PC-3 (cell line): ENCODE data around the gene ADI1. TPM values are rescaled to one million over a fixed set of nuclear protein-coding genes. Genes with fewer than 3 reads are reported as not detected.

ENCODE experiments used
- ATAC-seq: fragments of 200-7000 bp; cut with Tn5 transposase; 2 replicates; pipeline ENCODE4 v1.9.1; 2020; ENCODE audit warnings: mild to moderate bottlenecking, moderate library complexity
- BruUV-seq: library from RNA; stranded (reverse); fragments of 400-500 nt; replicated peaks from 2 replicates; lab custom pipeline; 2021; lab: Mats Ljungman, UMichigan
- CTCF ChIA-PET: fragments of 300-600 bp; sonication (Branson Sonifier 250); formaldehyde crosslinking; loops from one replicate; lab custom pipeline; 2022; ENCODE audit warnings: antibody characterized with exemption; lab: Charles Lee
- POLR2A ChIA-PET: fragments of 300-600 bp; sonication (Branson Sonifier 250); formaldehyde crosslinking; loops from one replicate; lab custom pipeline; 2022; ENCODE audit warnings: antibody characterized with exemption; ENCODE audit not compliant: unreplicated experiment; lab: Charles Lee
- DNase-seq: peaks from one replicate; pipeline ENCODE4 v3.0.0-alpha.2; 2015
- H2AFZ ChIP-seq: fragments of 300-600 bp; sonication (generic); 2 replicates; pipeline ENCODE4 v1.6.0; 2016; ENCODE audit warnings: antibody characterized with exemption, low read length
- H3F3A ChIP-seq: fragments of 300-600 bp; sonication (generic); one replicate; pipeline ENCODE4 v1.6.0; 2017; ENCODE audit warnings: antibody characterized with exemption, low read length, control low read depth, mild to moderate bottlenecking; ENCODE audit not compliant: unreplicated experiment
- H3K27ac ChIP-seq: fragments of 300-600 bp; sonication (generic); 2 replicates; pipeline ENCODE4 v1.5.1; 2016; ENCODE audit warnings: mild to moderate bottlenecking, low read length
- H3K27me3 ChIP-seq: fragments of 300-600 bp; sonication (generic); 2 replicates; pipeline ENCODE4 v1.6.1; 2016; ENCODE audit warnings: low read length, mixed read lengths
- H3K36me3 ChIP-seq: fragments of 300-600 bp; sonication (generic); 2 replicates; pipeline ENCODE4 v1.6.1; 2016; ENCODE audit warnings: low read depth, mixed run types, low read length, mixed read lengths
- H3K4me1 ChIP-seq: fragments of 300-600 bp; sonication (generic); 2 replicates; pipeline ENCODE4 v1.5.1; 2016; ENCODE audit warnings: low read length; ENCODE audit not compliant: insufficient read depth
- H3K4me2 ChIP-seq: fragments of 300-600 bp; sonication (generic); 2 replicates; pipeline ENCODE4 v1.6.0; 2016; ENCODE audit warnings: low read length
- H3K4me3 ChIP-seq: fragments of 300-600 bp; sonication (generic); 2 replicates; pipeline ENCODE4 v1.5.1; 2016; ENCODE audit warnings: mild to moderate bottlenecking, low read length, mixed read lengths
- H3K79me2 ChIP-seq: fragments of 300-600 bp; sonication (generic); 2 replicates; pipeline ENCODE4 v1.6.1; 2017; ENCODE audit warnings: low read length, mixed read lengths
- H3K9ac ChIP-seq: fragments of 300-600 bp; sonication (generic); 2 replicates; pipeline ENCODE4 v1.6.0; 2016; ENCODE audit warnings: mild to moderate bottlenecking, low read length
- H3K9me2 ChIP-seq: fragments of 300-600 bp; sonication (generic); replicated peaks from 2 replicates; pipeline ENCODE4 v1.6.1; 2016; ENCODE audit warnings: mixed run types, low read length, mixed read lengths
- H3K9me3 ChIP-seq: fragments of 300-600 bp; sonication (generic); 2 replicates; pipeline ENCODE4 v1.6.1; 2016; ENCODE audit warnings: low read length, mixed read lengths
- H4K20me1 ChIP-seq: fragments of 300-600 bp; sonication (generic); 2 replicates; pipeline ENCODE4 v1.6.1; 2016; ENCODE audit warnings: low read length, mixed read lengths
- EZH2 ChIP-seq: fragments of 300-600 bp; sonication (generic); IDR thresholded peaks from one replicate; pipeline ENCODE4 v1.6.1; 2017; ENCODE audit warnings: antibody characterized with exemption, mild to moderate bottlenecking, low read length; ENCODE audit not compliant: unreplicated experiment
- EZH2phosphoT487 ChIP-seq: fragments of 300-600 bp; sonication (generic); IDR thresholded peaks from 2 replicates; pipeline ENCODE4 v1.6.1; 2018; ENCODE audit warnings: mild to moderate bottlenecking, antibody characterized with exemption, low read length, borderline replicate concordance
- intact Hi-C: fragments of 100-400 bp; cut with micrococcal nuclease; formaldehyde crosslinking; loops from 2 replicates; pipeline ENCODE4 v1.9.0; 2023
- total RNA-seq: library from RNA; depleted of rRNA; stranded (reverse); fragments of >200 nt; gene quantifications from 2 replicates; pipeline ENCODE4 v1.2.3, GENCODE V29; 2014
- TF ChIP-seq, protein P1 (sequence below): fragments of 300-600 bp; sonication (generic); conservative IDR thresholded peaks from 2 replicates; pipeline ENCODE4 v1.5.1; 2017; ENCODE audit warnings: antibody characterized with exemption, low read depth, mild to moderate bottlenecking, low read length

Gene ADI1
- total RNA-seq, 1 experiment from 2014 or later = 97.8 TPM

DNA sequence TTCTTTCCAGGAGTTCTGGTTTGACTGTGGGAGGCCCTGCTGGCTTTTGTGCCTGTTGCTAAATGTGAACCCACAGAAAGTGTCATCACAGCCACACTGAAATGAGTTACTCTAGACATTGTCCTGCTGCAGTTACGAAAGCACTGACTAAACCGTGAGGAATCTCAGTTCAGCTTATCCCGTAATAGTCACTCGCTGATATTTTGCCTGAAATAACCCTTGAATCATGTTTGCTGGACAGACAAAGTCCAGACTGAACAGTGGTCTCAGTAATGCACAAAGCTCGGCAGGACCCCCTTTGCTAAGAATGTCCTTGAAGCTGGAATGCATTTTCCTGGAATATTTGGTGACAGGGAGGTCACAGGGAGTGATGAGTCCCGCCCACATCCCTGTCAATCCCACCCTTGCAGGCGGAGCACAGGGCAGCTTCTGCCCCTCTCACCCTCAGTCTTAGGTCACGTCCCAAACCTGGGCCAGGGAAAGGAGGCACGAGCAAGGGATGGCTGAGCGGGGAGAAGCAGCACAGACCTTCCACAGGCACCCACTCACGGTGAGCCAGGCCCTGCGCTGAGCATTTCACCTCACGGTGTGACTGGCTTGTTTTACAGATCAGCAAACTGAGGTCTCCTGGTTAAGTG is 53.4 kb downstream of the ADI1 start:
- Histone ChIP-seq H2AFZ (no peak overlapping the region), H3K27ac (no peak overlapping the region), H3K9me2 (no peaks in the 10 kb centered on the region), H3K9ac (no peak overlapping the region), H3K4me3 (no peak overlapping the region), H4K20me1 (no peaks in the 10 kb centered on the region), H3K9me3 (no peaks in the 10 kb centered on the region), H3F3A (no peaks in the 10 kb centered on the region), H3K4me2 (no peak overlapping the region), H3K27me3 (no peaks in the 10 kb centered on the region), H3K79me2 (no peaks in the 10 kb centered on the region), H3K4me1 (peaks cover 9% of the 10 kb centered on the region), H3K36me3 (peaks cover 8% of the 10 kb centered on the region; the same call in 1 of the 2 replicates)
- CTCF ChIA-PET = no interaction called here
- peak; percentile 66 for DNase-seq
- peak; percentile 17 for ATAC-seq
- BruUV-seq = no TSS peak
- POLR2A ChIA-PET = no interaction called here
- TF ChIP-seq EZH2phosphoT487 (no peak), EZH2 (no peak)
- TF ChIP-seq, protein P1, sequence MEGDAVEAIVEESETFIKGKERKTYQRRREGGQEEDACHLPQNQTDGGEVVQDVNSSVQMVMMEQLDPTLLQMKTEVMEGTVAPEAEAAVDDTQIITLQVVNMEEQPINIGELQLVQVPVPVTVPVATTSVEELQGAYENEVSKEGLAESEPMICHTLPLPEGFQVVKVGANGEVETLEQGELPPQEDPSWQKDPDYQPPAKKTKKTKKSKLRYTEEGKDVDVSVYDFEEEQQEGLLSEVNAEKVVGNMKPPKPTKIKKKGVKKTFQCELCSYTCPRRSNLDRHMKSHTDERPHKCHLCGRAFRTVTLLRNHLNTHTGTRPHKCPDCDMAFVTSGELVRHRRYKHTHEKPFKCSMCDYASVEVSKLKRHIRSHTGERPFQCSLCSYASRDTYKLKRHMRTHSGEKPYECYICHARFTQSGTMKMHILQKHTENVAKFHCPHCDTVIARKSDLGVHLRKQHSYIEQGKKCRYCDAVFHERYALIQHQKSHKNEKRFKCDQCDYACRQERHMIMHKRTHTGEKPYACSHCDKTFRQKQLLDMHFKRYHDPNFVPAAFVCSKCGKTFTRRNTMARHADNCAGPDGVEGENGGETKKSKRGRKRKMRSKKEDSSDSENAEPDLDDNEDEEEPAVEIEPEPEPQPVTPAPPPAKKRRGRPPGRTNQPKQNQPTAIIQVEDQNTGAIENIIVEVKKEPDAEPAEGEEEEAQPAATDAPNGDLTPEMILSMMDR = no peak
- intact Hi-C loops = no loop called here

DNA sequence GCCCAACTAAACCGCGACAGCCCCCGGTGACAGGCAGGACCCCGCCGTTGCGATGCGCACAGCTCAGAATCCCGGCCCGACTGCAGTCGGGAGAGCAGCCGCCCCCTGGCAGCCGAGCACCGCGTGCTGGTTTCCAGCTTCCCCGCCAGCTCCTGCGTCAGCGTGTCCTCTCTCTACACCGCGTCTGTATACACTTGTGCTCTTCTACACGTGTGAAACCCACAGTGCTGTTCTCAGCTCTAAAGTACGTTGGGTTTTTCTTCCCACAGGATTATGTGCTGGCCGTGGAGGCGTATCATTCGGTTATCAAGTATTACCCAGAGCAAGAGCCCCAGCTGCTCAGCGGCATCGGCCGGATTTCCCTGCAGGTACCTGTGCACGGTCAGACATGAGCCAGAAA is 54.0 kb downstream of the ADI1 start:
- Histone ChIP-seq H3K36me3 (peaks cover 8% of the 10 kb centered on the region; the same call in 1 of the 2 replicates), H3K4me2 (no peak overlapping the region)
- CTCF ChIA-PET = no interaction called here

More for the DNA sequence above, 54.0 kb downstream of the ADI1 start:
- POLR2A ChIA-PET = interaction anchor here (0.6 kb wide), 1 partner anchor 40 kb away, joined by 3 read pairs; no protein-coding TSS in a partner anchor
- no TSS peak for BruUV-seq
- no peak for ATAC-seq
- Histone ChIP-seq H3K9me2 (no peaks in the 10 kb centered on the region), H3K9me3 (no peaks in the 10 kb centered on the region), H3K4me1 (peaks cover 9% of the 10 kb centered on the region), H3K79me2 (no peaks in the 10 kb centered on the region), H2AFZ (no peak overlapping the region), H3K9ac (no peak overlapping the region), H3K27ac (no peak overlapping the region), H3K4me3 (no peak overlapping the region), H4K20me1 (no peaks in the 10 kb centered on the region), H3K27me3 (no peaks in the 10 kb centered on the region), H3F3A (no peaks in the 10 kb centered on the region)
- TF ChIP-seq, protein P1 = no peak
- no peak for TF ChIP-seq EZH2phosphoT487
- TF ChIP-seq EZH2 = no peak
- intact Hi-C loops = no loop called here
- no peak for DNase-seq
